Trophoblast cell (in vitro differentiated cells and primary cell): Measurements from ENCODE around the gene TRMU.

Experiments used
- DNase-seq, 2 donors: peaks; one replicate each; pipeline ENCODE4 v3.0.0-alpha.2; 2016
- H2AFZ ChIP-seq: 2 replicates; pipeline ENCODE4 v1.6.1; 2013; ENCODE audit warnings: low read length, moderate library complexity, mild to moderate bottlenecking; ENCODE audit not compliant: insufficient read depth, poor library complexity
- H2AK5ac ChIP-seq: 2 replicates; pipeline ENCODE4 v1.6.1; 2013; ENCODE audit warnings: mild to moderate bottlenecking, low read length
- H2BK120ac ChIP-seq: 2 replicates; pipeline ENCODE4 v1.6.1; 2013; ENCODE audit warnings: low read length, mild to moderate bottlenecking, moderate library complexity; ENCODE audit not compliant: insufficient read depth, poor library complexity
- H2BK12ac ChIP-seq: 2 replicates; pipeline ENCODE4 v1.6.1; 2013; ENCODE audit warnings: mild to moderate bottlenecking, low read length, moderate library complexity
- H2BK5ac ChIP-seq: 2 replicates; pipeline ENCODE4 v1.6.1; 2013; ENCODE audit warnings: low read length, low read depth, moderate library complexity, mild to moderate bottlenecking; ENCODE audit not compliant: poor library complexity
- H3K14ac ChIP-seq: 2 replicates; pipeline ENCODE4 v1.6.1; 2013; ENCODE audit warnings: mild to moderate bottlenecking, low read length
- H3K18ac ChIP-seq: 2 replicates; pipeline ENCODE4 v1.6.1; 2013; ENCODE audit warnings: mild to moderate bottlenecking, low read length
- H3K23ac ChIP-seq: 2 replicates; pipeline ENCODE4 v1.6.1; 2013; ENCODE audit warnings: low read length
- H3K27ac ChIP-seq: 2 replicates; pipeline ENCODE4 v1.5.1; 2013; ENCODE audit warnings: low read depth, mild to moderate bottlenecking, inconsistent platforms, low read length, moderate library complexity
- H3K27me3 ChIP-seq: 2 replicates; pipeline ENCODE4 v1.6.1; 2013; ENCODE audit warnings: inconsistent platforms, mild to moderate bottlenecking, low read length, moderate library complexity; ENCODE audit not compliant: insufficient read depth
- H3K36me3 ChIP-seq, 2 experiments: 1 replicate in 1 of 2; 2 replicates in 1 of 2; pipeline ENCODE4 v1.6.1; 2013; ENCODE audit warnings: low read length in 2 of 2, mild to moderate bottlenecking in 2 of 2, moderate library complexity in 1 of 2; ENCODE audit not compliant: insufficient read depth in 2 of 2, control insufficient read depth in 1 of 2
- H3K4ac ChIP-seq: 2 replicates; pipeline ENCODE4 v1.6.1; 2013; ENCODE audit warnings: low read depth, mild to moderate bottlenecking, low read length, moderate library complexity
- H3K4me1 ChIP-seq, 2 experiments: 1 replicate in 1 of 2; 2 replicates in 1 of 2; pipeline ENCODE4 v1.6.1; 2013; ENCODE audit warnings: low read length in 2 of 2, mild to moderate bottlenecking in 2 of 2, moderate library complexity in 1 of 2; ENCODE audit not compliant: insufficient read depth in 2 of 2, control insufficient read depth in 1 of 2
- H3K4me2 ChIP-seq: 2 replicates; pipeline ENCODE4 v1.6.1; 2013; ENCODE audit warnings: inconsistent platforms, mild to moderate bottlenecking, low read length, moderate library complexity
- H3K4me3 ChIP-seq: 2 replicates; pipeline ENCODE4 v1.5.1; 2013; ENCODE audit warnings: mild to moderate bottlenecking, low read depth, low read length, inconsistent platforms
- H3K79me1 ChIP-seq: one replicate; pipeline ENCODE4 v1.6.1; 2013; ENCODE audit warnings: low read length
- H3K79me2 ChIP-seq: 2 replicates; pipeline ENCODE4 v1.6.1; 2013; ENCODE audit warnings: low read length, mild to moderate bottlenecking; ENCODE audit not compliant: control insufficient read depth, insufficient read depth, poor library complexity
- H3K9ac ChIP-seq: 2 replicates; pipeline ENCODE4 v1.6.1; 2013; ENCODE audit warnings: mild to moderate bottlenecking, low read length
- H3K9me3 ChIP-seq: 2 replicates; pipeline ENCODE4 v1.6.1; 2013; ENCODE audit warnings: low read depth, mild to moderate bottlenecking, control low read depth, inconsistent platforms, low read length; ENCODE audit not compliant: insufficient read depth
- H4K12ac ChIP-seq: 2 replicates; pipeline ENCODE4 v1.6.1; 2013; ENCODE audit warnings: low read depth, mild to moderate bottlenecking, low read length, moderate library complexity
- H4K8ac ChIP-seq: 2 replicates; pipeline ENCODE4 v1.6.1; 2013; ENCODE audit warnings: low read depth, mild to moderate bottlenecking, low read length, moderate library complexity
- H4K91ac ChIP-seq: one replicate; pipeline ENCODE4 v1.6.1; 2013; ENCODE audit warnings: low read depth, mild to moderate bottlenecking, low read length, moderate library complexity
- WGBS: extraction: QIAGEN DNeasy Blood & Tissue Kit; methylation state at CpG from one replicate; pipeline ENCODE4 v1.1.7; 2013; ENCODE audit warnings: missing lambda C conversion rate; ENCODE audit not compliant: insufficient read length, insufficient coverage; ENCODE audit errors: extremely low coverage; 5-methylcytosine and 5-hydroxymethylcytosine counted together

The TRMU gene

DNA sequence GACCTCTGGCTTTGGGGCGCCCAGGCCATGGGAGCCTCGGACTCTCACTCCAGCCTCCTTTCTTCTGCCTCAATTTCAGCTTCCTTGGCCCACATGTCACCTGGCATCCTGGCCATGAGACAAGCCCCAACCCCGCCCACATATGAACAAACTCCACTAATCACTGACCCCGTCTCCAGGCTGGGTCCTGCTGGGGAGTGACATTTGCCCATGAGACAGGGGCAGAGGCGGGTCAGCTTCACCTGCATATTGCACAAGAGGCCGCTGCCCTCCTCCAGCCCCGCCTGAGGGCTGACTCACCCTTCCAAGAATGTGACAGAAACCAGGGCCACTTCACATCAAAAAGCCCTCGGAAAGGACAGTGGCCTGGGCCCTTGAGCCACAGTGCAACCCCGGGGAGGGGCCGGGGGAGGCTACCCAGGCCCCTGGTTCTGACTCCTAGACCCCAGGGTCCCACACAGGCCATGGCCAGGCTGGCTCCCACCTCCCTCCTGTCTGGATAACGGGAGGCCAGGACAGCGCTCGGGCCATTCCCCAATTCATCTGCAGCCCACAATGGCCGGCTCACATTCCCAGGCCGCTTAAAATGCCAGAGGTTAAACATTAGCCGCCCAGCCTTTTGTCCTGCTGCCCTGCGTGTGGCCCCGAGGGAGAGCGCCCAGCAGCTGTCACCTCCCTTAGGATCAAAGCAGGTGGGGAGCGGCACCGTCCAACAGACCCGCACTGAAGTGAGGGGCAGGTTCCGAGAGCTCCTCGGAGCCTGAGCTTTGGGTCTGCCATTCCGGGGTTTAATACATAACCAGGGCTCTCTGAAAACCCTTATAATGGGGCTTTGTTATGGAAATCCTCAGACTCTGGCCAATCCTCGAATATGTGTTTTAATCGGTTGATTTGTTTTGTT lies 42.3 kb downstream of the TRMU start:
- Histone ChIP-seq H2AFZ (no peak overlapping the region), H3K14ac (peak overlapping the region; percentile 18), H3K79me1 (peaks cover 16% of the 10 kb centered on the region), H3K9me3 (peaks cover 12% of the 10 kb centered on the region), H3K23ac (no peak overlapping the region), H3K4me3 (no peak overlapping the region), H2BK5ac (peak overlapping the region; percentile 41), H3K27ac (peak overlapping the region; percentile 66), H3K9ac (no peak overlapping the region), H4K91ac (peak overlapping the region; percentile 40), H3K4me1 (peaks cover 25 to 26% of the 10 kb centered on the region in 2 experiments), H4K8ac (peak overlapping the region; percentile 8), H3K79me2 (no peaks in the 10 kb centered on the region), H3K36me3 (peaks cover 17 to 22% of the 10 kb centered on the region in 2 experiments), H3K18ac (no peak overlapping the region), H3K4me2 (peak overlapping the region; percentile 51), H4K12ac (no peak overlapping the region), H2BK12ac (peak overlapping the region; percentile 90), H3K4ac (no peak overlapping the region), H3K27me3 (no peaks in the 10 kb centered on the region), H2BK120ac (peak overlapping the region; percentile 21), H2AK5ac (no peak overlapping the region)
- WGBS: no CpG with 5 or more reads among the region's 27 CpGs
- peak; percentile 96 to 98 for DNase-seq

DNA sequence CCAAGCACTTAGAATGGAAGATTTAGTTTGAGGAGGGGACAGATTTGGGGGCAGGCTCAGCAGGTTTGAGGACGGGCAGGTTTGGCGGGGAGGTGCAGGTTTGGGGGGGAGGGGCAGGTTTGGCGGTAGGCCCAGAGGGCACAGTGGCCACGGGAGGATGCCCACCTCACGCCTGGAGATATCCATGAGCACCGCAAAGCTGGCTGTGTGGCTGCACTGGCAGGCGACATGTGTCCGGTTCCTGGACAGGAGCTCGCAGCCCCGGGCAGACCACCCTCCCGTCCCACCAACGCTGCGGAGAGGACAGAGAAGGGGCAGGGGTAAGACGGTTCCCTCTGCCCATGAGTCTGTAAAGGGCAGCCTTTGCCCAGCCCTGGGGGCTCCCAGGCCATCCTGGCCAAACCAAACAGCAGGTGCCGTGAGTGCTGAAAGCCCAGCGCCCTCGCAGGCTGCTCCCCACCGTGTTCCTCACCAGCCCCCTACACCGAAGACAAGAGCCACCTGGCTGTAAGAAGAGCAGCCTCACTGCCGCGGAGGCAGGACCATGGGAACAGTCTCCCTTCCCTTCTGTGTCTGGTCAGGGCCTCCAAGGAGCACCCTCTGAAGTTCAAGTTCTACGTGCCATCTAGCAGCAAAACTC lies 43.0 kb downstream of the TRMU start:
- H2BK5ac ChIP-seq: no peak overlapping the region
- peaks cover 16% of the 10 kb centered on the region for H3K79me1 ChIP-seq
- H3K4me1 ChIP-seq: peaks cover 25 to 26% of the 10 kb centered on the region in 2 experiments
- peaks cover 13 to 20% of the 10 kb centered on the region in 2 experiments for H3K36me3 ChIP-seq
- peak overlapping the region; percentile 20 for H3K18ac ChIP-seq
- no peak overlapping the region for H3K4ac ChIP-seq
- H3K23ac ChIP-seq: no peak overlapping the region
- H2BK120ac ChIP-seq: peak overlapping the region; percentile 4
- peak overlapping the region; percentile 13 for H4K8ac ChIP-seq
- H2BK12ac ChIP-seq: peak overlapping the region; percentile 74
- H4K91ac ChIP-seq: peak overlapping the region; percentile 40
- peak overlapping the region; percentile 66 for H3K27ac ChIP-seq
- H3K79me2 ChIP-seq: no peaks in the 10 kb centered on the region
- no peak for DNase-seq
- H3K4me2 ChIP-seq: peak overlapping the region; percentile 51
- H2AFZ ChIP-seq: no peak overlapping the region
- H3K9ac ChIP-seq: no peak overlapping the region
- H3K9me3 ChIP-seq: peaks cover 8% of the 10 kb centered on the region
- H2AK5ac ChIP-seq: peak overlapping the region; percentile 70
- no peaks in the 10 kb centered on the region for H3K27me3 ChIP-seq
- no peak overlapping the region for H3K4me3 ChIP-seq
- no peak overlapping the region for H4K12ac ChIP-seq
- whole genome bisulfite sequencing: no CpG with 5 or more reads among the region's 22 CpGs
- H3K14ac ChIP-seq: peak overlapping the region; percentile 25

DNA sequence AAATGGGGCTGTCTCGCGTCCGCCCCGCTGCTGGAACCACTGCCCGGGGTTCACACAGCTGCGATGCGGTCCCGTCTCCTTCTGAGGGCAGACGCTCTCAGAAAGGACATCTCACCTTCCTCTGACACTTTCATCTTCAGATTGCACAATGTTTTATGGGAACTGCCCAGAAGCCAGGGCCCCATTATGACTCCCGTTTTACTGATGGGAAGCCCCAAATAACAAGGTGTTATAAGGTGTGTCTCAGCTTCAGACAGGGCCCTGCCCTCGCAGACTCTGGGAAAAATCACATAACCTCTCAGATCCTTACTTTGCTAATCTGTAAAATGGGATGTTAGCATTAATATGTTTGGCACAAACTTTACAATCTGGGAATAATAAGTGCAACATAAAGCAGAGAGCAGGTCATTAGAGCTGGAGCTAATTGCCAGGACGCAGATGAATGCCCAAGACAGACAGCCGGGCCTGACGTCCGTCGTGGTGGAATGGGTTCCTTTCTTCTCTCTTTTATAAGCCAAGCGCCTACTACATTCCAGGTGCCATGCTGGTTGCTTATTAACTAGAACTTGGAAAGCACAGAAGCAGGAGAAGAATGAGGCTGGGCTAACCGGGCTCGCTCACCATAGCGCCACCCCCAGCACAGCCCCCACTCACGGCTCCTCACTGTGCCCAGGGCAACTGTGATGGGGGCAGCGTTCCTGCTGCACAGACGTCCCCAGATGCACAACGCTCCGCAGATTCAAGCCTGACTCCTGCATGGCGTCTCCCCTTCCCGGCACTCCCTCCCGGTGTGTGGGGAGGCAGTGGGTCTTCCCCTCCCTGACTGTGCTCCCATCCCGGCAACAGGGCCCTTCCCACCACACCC lies 43.8 kb downstream of the TRMU start:
- Histone ChIP-seq H2BK12ac (peak overlapping the region; percentile 9), H2BK5ac (no peak overlapping the region), H3K4me3 (no peak overlapping the region), H3K79me1 (peaks cover 16% of the 10 kb centered on the region), H3K79me2 (no peaks in the 10 kb centered on the region), H3K9me3 (peaks cover 8% of the 10 kb centered on the region), H3K4ac (no peak overlapping the region), H3K27me3 (no peaks in the 10 kb centered on the region), H2AK5ac (no peak overlapping the region), H3K23ac (no peak overlapping the region), H3K4me1 (peaks cover 25 to 26% of the 10 kb centered on the region in 2 experiments), H4K91ac (no peak overlapping the region), H4K12ac (no peak overlapping the region), H2BK120ac (no peak overlapping the region), H3K27ac (no peak overlapping the region), H3K14ac (no peak overlapping the region), H3K18ac (no peak overlapping the region), H3K36me3 (peaks cover 13 to 21% of the 10 kb centered on the region in 2 experiments), H3K9ac (no peak overlapping the region), H4K8ac (no peak overlapping the region), H3K4me2 (no peak overlapping the region), H2AFZ (no peak overlapping the region)
- DNase-seq: peak; percentile 38 to 49
- WGBS: no CpG with 5 or more reads among the region's 29 CpGs

DNA sequence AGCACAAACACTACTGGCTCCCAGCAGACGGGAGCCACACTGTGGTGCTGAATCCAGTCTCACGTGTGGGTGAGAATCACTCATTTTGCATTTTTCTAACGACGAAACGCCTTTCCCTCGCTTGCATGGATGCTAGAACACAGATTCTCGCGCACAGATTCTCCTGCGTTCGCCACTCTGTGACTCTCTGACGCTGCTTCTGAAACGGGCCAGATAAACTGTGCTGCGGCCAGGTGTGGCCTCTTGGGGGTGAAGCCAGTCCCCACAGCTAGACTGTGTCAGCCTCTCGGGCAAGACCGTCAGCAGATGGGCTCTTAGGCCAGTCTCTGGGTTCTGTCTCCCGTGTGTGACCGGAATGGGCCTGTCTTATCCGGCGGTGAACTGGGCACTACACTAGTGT lies 44.6 kb downstream of the TRMU start:
- peaks cover 7% of the 10 kb centered on the region for H3K9me3 ChIP-seq
- H3K79me2 ChIP-seq: no peaks in the 10 kb centered on the region
- peaks cover 25 to 26% of the 10 kb centered on the region in 2 experiments for H3K4me1 ChIP-seq
- H2BK12ac ChIP-seq: no peak overlapping the region
- no peak for DNase-seq
- no peak overlapping the region for H2AK5ac ChIP-seq
- H3K4ac ChIP-seq: no peak overlapping the region
- peaks cover 16% of the 10 kb centered on the region for H3K79me1 ChIP-seq
- H3K23ac ChIP-seq: no peak overlapping the region
- H3K9ac ChIP-seq: no peak overlapping the region
- no peak overlapping the region for H3K14ac ChIP-seq
- H2AFZ ChIP-seq: no peak overlapping the region
- no peak overlapping the region for H4K12ac ChIP-seq
- H4K8ac ChIP-seq: no peak overlapping the region
- no peak overlapping the region for H2BK5ac ChIP-seq
- no peak overlapping the region for H3K4me3 ChIP-seq
- H3K27ac ChIP-seq: no peak overlapping the region
- no peak overlapping the region for H3K18ac ChIP-seq
- no CpG with 5 or more reads among the region's 19 CpGs for WGBS
- H3K4me2 ChIP-seq: no peak overlapping the region
- peaks cover 9 to 18% of the 10 kb centered on the region in 2 experiments for H3K36me3 ChIP-seq
- no peaks in the 10 kb centered on the region for H3K27me3 ChIP-seq
- no peak overlapping the region for H4K91ac ChIP-seq
- H2BK120ac ChIP-seq: no peak overlapping the region
